ENCODE results near the gene TSHZ3.

TSHZ3 gene

GRCh38 chr19:31378404-31378803, 29.2 kb upstream of the TSHZ3 start:
- 77 to 86% methylated on average over 4 of the region's 4 CpGs for WGBS, 2 experiments (ENCODE audit: insufficient coverage in 2 of 2)
- H3K27ac ChIP-seq (ENCODE audit: low read depth, low read length, severe bottlenecking): peak overlapping the region; percentile 43

GRCh38 chr19:31377736-31378135, 28.5 kb upstream of the TSHZ3 start:
- Histone ChIP-seq H3K27ac (ENCODE audit: low read depth, low read length, severe bottlenecking) (no peak overlapping the region), H3K4me1 (ENCODE audit: control insufficient read depth, insufficient read depth, low read length, poor library complexity, severe bottlenecking) (no peaks in the 10 kb centered on the region), H3K4me3 (ENCODE audit: extremely low read depth, insufficient read depth, low read length, poor library complexity, severe bottlenecking) (no peak overlapping the region), H3K36me3 (ENCODE audit: control insufficient read depth, insufficient read depth, low read length) (no peaks in the 10 kb centered on the region), H3K9me3 (ENCODE audit: control insufficient read depth, low read length) (no peaks in the 10 kb centered on the region)
- WGBS, 2 experiments (ENCODE audit: insufficient coverage in 2 of 2): 88 to 93% methylated on average over 1 of the region's 1 CpG

More at GRCh38 chr19:31378404-31378803, 29.2 kb upstream of the TSHZ3 start:
- Histone ChIP-seq H3K9me3 (ENCODE audit: control insufficient read depth, low read length) (no peaks in the 10 kb centered on the region), H3K4me3 (ENCODE audit: extremely low read depth, insufficient read depth, low read length, poor library complexity, severe bottlenecking) (no peak overlapping the region), H3K4me1 (ENCODE audit: control insufficient read depth, insufficient read depth, low read length, poor library complexity, severe bottlenecking) (no peaks in the 10 kb centered on the region), H3K36me3 (ENCODE audit: control insufficient read depth, insufficient read depth, low read length) (no peaks in the 10 kb centered on the region)

DNA sequence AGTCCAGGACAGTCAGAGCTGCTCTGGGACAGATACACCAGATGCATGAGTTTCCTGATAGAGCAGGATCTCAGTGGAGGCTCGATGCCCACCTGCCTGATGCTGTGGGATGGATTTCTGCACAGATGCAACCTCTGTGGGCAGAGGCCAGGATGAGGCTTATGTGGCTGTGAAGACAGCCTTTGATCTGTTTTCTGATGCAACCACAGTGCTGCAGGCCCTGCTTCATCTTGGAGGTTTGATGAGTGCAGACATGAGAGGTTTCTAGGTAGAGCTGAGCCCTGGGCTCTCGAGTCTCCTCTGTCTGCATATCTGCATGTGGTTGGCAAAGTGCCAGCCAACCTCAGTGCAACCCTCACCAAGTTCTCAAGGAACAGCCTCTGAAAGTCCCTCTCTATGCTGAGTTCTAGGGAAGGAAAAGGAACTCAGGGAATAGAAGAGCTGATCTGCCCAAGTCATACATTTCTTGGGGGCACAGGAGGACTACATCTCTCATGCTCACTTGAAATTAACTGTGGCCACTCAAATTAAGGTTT, 23.1 kb upstream of the TSHZ3 start:
- H3K4me1 ChIP-seq (ENCODE audit: control insufficient read depth, insufficient read depth, low read length, poor library complexity, severe bottlenecking): no peaks in the 10 kb centered on the region
- 64 to 92% methylated on average over 1 to 2 of the region's 2 CpGs for WGBS, 2 experiments (ENCODE audit: insufficient coverage in 2 of 2)
- no peak overlapping the region for H3K4me3 ChIP-seq (ENCODE audit: extremely low read depth, insufficient read depth, low read length, poor library complexity, severe bottlenecking)
- no peak overlapping the region for H3K27ac ChIP-seq (ENCODE audit: low read depth, low read length, severe bottlenecking)
- H3K36me3 ChIP-seq (ENCODE audit: control insufficient read depth, insufficient read depth, low read length): no peaks in the 10 kb centered on the region
- H3K9me3 ChIP-seq (ENCODE audit: control insufficient read depth, low read length): no peaks in the 10 kb centered on the region

- H3K36me3 ChIP-seq (ENCODE audit: control insufficient read depth, insufficient read depth, low read length): no peaks in the 10 kb centered on the region
- H3K4me1 ChIP-seq (ENCODE audit: control insufficient read depth, insufficient read depth, low read length, poor library complexity, severe bottlenecking): no peaks in the 10 kb centered on the region
- no peaks in the 10 kb centered on the region for H3K9me3 ChIP-seq (ENCODE audit: control insufficient read depth, low read length)
- WGBS, 2 experiments (ENCODE audit: insufficient coverage in 2 of 2): 82 to 86% methylated on average over 3 to 4 of the region's 5 CpGs
- no peak overlapping the region for H3K27ac ChIP-seq (ENCODE audit: low read depth, low read length, severe bottlenecking)
- H3K4me3 ChIP-seq (ENCODE audit: extremely low read depth, insufficient read depth, low read length, poor library complexity, severe bottlenecking): no peak overlapping the region
These were observed 21.0 kb upstream of the TSHZ3 start for GRCh38 chr19:31370216-31370615.

- Histone ChIP-seq H3K9me3 (ENCODE audit: control insufficient read depth, low read length) (no peaks in the 10 kb centered on the region), H3K4me1 (ENCODE audit: control insufficient read depth, insufficient read depth, low read length, poor library complexity, severe bottlenecking) (no peaks in the 10 kb centered on the region), H3K27ac (ENCODE audit: low read depth, low read length, severe bottlenecking) (no peak overlapping the region), H3K36me3 (ENCODE audit: control insufficient read depth, insufficient read depth, low read length) (no peaks in the 10 kb centered on the region), H3K4me3 (ENCODE audit: extremely low read depth, insufficient read depth, low read length, poor library complexity, severe bottlenecking) (no peak overlapping the region)
- 62 to 79% methylated on average over 3 of the region's 3 CpGs for WGBS, 2 experiments (ENCODE audit: insufficient coverage in 2 of 2)
These were observed 15.7 kb upstream of the TSHZ3 start for GRCh38 chr19:31364963-31365362.

DNA sequence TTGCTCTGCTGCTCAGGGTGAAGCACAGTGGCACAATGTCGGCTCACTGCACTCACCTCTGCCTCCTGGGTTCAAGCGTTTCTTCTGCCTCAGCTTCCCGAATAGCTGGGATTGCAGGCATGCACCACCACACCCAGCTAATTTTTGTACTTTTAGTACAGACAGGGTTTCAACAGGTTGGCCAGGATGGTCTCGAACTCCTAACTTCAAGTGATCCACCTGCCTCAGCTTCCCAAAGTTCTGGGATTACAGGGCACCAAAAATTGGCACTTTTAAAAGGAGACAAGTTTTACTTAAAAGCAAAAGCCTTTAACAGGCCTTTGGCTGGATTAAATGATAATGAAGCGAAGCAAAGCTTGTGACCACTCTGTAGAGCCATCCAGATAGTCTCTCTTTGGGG, 12.5 kb upstream of the TSHZ3 start:
- WGBS, 2 experiments (ENCODE audit: insufficient coverage in 2 of 2): 87 to 89% methylated on average over 5 of the region's 5 CpGs

DNA sequence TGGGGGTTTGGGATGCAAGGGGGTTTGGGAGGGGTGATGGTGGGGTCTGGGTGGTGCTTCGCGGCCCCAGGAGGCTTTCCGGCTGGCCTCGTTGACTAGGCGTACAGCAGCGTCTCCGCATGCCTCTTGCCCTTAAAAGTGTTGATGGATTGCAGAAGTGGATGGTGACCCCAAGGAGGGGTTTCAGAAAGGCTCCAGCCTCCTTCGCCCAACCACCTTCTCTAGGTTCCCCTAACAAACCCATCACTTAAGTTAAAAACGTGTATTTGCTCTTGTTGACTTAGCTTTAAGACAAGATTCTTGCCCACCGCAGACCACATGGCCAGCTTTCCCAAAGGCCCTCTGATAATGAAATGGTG, 8.1 kb upstream of the TSHZ3 start:
- Histone ChIP-seq H3K27ac (ENCODE audit: low read depth, low read length, severe bottlenecking) (no peak overlapping the region), H3K4me1 (ENCODE audit: control insufficient read depth, insufficient read depth, low read length, poor library complexity, severe bottlenecking) (peaks cover 33% of the 10 kb centered on the region), H3K4me3 (ENCODE audit: extremely low read depth, insufficient read depth, low read length, poor library complexity, severe bottlenecking) (no peak overlapping the region), H3K36me3 (ENCODE audit: control insufficient read depth, insufficient read depth, low read length) (no peaks in the 10 kb centered on the region), H3K9me3 (ENCODE audit: control insufficient read depth, low read length) (no peaks in the 10 kb centered on the region)
- 20 to 70% methylated on average over 3 of the region's 10 CpGs for WGBS, 2 experiments (ENCODE audit: insufficient coverage in 2 of 2)

More for the DNA sequence above, 12.5 kb upstream of the TSHZ3 start:
- Histone ChIP-seq H3K27ac (ENCODE audit: low read depth, low read length, severe bottlenecking) (no peak overlapping the region), H3K9me3 (ENCODE audit: control insufficient read depth, low read length) (no peaks in the 10 kb centered on the region), H3K36me3 (ENCODE audit: control insufficient read depth, insufficient read depth, low read length) (no peaks in the 10 kb centered on the region), H3K4me1 (ENCODE audit: control insufficient read depth, insufficient read depth, low read length, poor library complexity, severe bottlenecking) (peaks cover 6% of the 10 kb centered on the region), H3K4me3 (ENCODE audit: extremely low read depth, insufficient read depth, low read length, poor library complexity, severe bottlenecking) (no peak overlapping the region)

- Histone ChIP-seq H3K9me3 (ENCODE audit: control insufficient read depth, low read length) (no peaks in the 10 kb centered on the region), H3K27ac (ENCODE audit: low read depth, low read length, severe bottlenecking) (no peak overlapping the region), H3K4me1 (ENCODE audit: control insufficient read depth, insufficient read depth, low read length, poor library complexity, severe bottlenecking) (peaks cover 34% of the 10 kb centered on the region), H3K4me3 (ENCODE audit: extremely low read depth, insufficient read depth, low read length, poor library complexity, severe bottlenecking) (no peak overlapping the region), H3K36me3 (ENCODE audit: control insufficient read depth, insufficient read depth, low read length) (no peaks in the 10 kb centered on the region)
- WGBS, 2 experiments (ENCODE audit: insufficient coverage in 2 of 2): 3 to 5% methylated on average over 11 to 25 of the region's 33 CpGs
These were observed 7.5 kb upstream of the TSHZ3 start for GRCh38 chr19:31356587-31357314.

DNA sequence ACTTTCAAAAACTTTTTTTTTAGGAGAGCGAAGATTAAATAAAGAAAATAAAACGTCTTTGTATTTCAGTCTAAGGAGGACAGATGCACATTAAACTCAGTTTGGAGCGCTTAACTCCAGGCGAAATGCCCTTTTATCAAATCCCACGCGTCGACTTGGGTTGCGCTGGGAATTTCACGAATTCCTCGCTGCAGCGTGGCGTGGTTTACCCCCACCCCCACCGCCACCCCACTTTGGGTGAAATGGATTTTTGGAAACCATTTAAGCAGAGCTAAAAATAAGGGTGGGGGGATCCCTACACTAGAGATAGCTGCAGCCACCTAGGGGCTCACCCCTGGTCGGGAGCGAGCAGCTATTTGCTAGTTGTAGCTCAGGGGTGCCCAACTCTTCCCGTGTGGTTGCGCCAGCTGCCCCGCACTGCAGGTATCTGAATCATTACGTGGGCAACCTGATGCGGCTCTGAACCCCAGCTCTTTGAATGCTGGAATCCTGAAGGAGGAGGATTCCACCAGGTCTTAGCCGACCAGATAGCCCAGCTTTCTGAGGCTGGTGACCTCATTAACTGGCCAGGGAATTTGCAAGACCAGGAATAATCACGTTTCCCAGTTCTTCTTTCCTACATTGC, 6.5 kb upstream of the TSHZ3 start:
- H3K9me3 ChIP-seq (ENCODE audit: control insufficient read depth, low read length): no peaks in the 10 kb centered on the region
- no peak overlapping the region for H3K27ac ChIP-seq (ENCODE audit: low read depth, low read length, severe bottlenecking)
- H3K36me3 ChIP-seq (ENCODE audit: control insufficient read depth, insufficient read depth, low read length): no peaks in the 10 kb centered on the region
- no peak overlapping the region for H3K4me3 ChIP-seq (ENCODE audit: extremely low read depth, insufficient read depth, low read length, poor library complexity, severe bottlenecking)
- H3K4me1 ChIP-seq (ENCODE audit: control insufficient read depth, insufficient read depth, low read length, poor library complexity, severe bottlenecking): peaks cover 35% of the 10 kb centered on the region
- 0% methylated on average over 14 to 19 of the region's 22 CpGs for WGBS, 2 experiments (ENCODE audit: insufficient coverage in 2 of 2)

GRCh38 chr19:31354799-31355664, 5.8 kb upstream of the TSHZ3 start:
- Histone ChIP-seq H3K4me3 (ENCODE audit: extremely low read depth, insufficient read depth, low read length, poor library complexity, severe bottlenecking) (no peak overlapping the region), H3K27ac (ENCODE audit: low read depth, low read length, severe bottlenecking) (no peak overlapping the region), H3K4me1 (ENCODE audit: control insufficient read depth, insufficient read depth, low read length, poor library complexity, severe bottlenecking) (peaks cover 35% of the 10 kb centered on the region), H3K9me3 (ENCODE audit: control insufficient read depth, low read length) (no peaks in the 10 kb centered on the region), H3K36me3 (ENCODE audit: control insufficient read depth, insufficient read depth, low read length) (no peaks in the 10 kb centered on the region)
- WGBS, 2 experiments (ENCODE audit: insufficient coverage in 2 of 2): 0 to 2% methylated on average over 15 to 16 of the region's 25 CpGs
